HG03025 (cell line): ENCODE measurements around the gene CHM.
"Not testable (repeated sequence)": the region's sequence is repeated elsewhere in the genome, so short reads cannot be mapped to it uniquely, and the experiment has no call there.

Experiments used
- ATAC-seq: cut with Tn5 transposase; IDR thresholded peaks from one replicate; pipeline ENCODE4 v1.9.1; 2021; ENCODE audit warnings: mild to moderate bottlenecking, moderate library complexity; ENCODE audit not compliant: unreplicated experiment, low FRiP score

CHM gene

DNA sequence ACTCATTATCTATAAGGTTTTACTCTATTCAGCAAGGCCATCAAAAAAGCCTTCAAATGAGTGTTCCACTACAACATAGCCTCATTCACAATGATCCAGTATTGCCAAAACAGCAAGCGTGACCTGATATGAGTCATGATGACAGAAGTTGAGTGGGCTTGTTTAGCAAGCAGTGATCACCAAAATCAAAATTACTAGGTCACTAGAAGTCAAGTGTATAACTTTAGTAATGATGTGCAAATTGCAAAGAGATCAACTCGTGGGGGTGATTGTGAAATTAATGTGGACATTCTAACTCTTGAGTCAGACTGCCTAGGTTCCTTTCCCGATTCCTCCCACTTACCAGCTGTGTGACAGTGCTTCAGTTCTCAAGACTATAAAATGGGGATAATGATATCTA lies 124.5 kb downstream of the CHM start:
- no peak for ATAC-seq

DNA sequence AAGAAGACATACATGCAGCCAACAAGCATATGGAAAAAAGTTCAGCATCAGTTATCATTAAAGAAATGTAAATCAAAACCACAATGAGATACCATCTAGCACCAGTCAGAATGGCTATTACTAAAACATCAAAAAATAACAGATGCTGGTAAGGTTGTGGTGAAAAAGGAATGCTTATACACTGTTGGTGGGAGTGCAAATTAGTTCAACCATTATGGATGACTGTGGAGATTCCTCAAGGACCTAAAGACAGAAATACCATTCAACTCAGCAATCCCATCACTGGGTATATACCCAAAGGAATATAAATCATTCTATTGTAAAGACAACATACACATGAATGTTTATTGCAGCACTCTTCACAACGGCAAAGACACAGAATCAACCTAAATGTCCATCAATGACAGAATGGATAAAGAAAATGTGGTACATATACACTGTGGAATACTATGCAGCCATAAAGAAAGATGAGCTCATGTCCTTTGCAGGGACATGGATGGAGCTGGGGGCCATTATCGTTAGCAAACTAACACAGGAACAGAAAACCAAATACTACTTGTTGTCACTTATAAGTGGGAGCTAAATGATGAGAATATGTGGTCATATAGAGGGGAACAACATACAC lies 130.6 kb downstream of the CHM start:
- not testable (repeated sequence) for ATAC-seq

DNA sequence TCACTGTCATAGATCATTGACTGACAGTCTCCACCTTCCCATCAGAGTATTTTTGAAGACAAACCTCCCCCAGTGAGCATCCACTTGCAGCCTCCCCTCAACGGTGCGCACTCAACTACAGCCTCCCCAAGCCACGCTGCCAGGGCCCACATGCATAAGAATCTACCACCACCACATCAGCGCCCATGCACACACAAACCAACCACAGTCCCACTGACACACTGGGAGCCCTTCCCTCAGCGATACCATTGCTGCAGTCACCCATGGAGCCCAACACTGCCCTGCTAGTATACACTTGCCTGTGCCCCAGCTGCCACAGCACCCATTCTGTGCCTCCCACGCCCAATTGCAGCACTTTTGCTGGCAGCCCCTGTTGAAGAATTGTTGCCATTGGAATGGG lies 132.9 kb downstream of the CHM start:
- ATAC-seq: no peak

DNA sequence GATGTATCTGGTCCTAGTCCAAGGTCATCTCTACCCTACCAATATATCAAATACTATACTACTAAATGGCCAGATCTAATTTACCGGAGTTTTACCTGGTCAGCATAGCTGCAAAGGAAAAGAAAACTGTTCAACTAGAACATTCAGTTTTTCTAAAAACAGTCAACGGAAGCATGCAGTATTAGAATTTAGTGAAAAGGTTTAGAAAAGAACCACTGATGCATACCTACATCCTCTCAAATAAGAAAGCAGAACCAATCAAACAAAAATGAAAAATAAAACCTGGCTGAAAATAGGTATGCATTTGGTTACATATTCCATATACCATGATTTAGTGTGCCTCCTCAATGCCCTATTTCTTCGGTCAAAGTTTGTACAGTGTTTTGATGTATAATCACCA lies 140.0 kb downstream of the CHM start:
- ATAC-seq: no peak

DNA sequence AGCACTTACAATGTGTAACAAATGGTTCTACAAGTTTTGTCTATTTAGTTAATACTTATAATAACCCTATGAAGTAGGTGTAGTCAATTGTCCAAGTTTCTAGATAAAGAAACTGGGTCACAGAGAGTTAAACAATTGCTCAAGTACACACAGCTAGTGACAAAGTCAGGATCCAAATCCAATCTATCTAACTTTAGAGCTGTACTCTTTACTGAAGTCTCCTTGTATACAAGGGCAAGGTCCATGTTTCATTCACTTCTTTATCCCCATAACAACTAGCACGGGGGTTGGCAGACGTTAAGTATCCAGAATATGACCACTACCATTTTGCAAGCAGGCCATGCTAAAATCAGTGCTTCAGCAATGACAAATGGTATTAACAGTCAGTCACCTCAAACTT lies 141.0 kb downstream of the CHM start:
- no peak for ATAC-seq

DNA sequence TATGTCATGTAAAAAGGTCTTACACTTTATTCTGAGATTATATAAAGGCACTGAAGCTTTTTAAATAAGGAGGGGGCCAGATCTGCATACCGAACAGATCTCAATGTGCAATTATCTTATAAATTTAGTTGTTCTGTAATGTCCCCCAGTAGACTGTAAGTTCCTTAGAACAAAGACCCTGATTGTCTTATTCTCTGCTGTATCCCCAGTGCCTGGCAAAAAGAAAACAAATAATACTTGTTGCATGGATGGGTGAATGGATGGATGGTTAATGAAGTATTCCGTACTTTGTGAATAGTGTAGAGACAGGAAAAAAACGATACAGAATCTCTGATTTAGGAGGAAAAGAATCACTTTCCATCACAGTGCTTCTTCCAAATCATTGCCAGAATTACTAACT lies 141.5 kb downstream of the CHM start:
- no peak for ATAC-seq

DNA sequence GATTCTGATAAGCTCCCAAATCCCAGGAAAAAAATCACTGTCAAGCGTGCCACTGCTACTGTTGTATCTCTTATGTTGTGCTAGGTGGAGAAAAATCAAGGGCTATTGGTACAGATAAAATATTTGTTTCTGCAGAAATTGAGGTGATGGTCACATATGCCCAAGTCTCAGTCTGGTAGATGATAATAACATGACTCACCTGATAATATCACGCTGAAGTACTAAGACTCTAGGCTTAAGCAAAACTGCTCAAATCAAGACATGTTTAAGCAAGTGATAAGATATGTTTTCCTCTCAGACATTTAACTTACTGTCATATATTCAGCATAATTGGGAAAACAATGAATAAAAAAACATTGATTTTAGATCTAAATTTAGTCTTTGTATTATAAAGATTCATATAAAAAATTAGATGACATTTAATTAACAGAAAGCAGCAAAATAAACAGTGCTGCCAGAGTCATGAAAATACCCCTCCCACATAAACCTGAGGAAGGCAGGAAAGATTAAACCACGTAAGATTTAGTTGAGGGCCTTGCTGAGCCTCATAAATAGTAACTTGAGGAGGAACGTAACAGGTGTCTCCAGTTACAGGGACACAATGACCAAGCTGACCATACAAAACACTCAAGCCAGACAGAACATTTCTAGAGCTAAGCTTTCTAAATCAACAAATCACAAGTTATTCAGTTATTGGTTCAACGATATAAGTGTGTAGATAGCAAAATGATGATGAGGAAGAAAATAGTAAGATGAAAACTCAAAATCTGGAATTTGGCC lies 143.5 kb downstream of the CHM start:
- no peak for ATAC-seq

DNA sequence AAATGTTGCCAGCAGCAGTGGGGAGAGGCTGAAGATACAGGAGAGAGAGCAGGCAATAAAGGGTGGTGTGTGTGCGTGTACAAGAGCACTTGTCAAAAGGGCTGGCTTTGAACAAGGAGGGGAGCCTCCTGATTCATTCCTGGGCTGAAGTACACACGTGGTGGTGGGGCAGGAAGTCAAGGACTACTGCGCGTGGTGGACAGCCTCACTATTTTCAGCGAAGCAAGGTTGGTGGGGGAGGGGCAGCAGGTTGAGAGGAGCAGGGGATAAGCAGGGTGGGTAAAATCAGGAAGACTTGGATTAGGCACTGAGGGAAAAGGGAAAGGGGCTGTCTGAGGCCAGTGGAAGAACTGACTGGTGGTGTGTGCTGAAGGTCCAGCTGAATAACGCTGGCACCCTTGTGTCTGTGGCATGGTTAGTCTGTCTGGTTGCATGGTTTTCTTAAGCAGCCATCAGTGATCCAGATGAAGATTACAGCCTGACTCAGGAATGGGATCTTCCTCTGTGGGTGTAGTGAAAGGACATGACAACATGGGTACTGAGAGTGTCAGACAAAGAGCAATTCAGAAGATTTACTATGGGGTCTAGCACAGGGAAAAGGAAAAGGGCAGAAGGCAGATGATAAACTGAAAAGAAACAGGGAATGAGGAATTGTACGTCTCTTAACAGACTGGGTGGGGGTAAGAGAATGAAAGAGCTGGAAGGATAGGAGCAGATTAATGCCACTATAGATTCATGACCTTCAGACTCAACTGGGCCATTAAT lies 149.8 kb downstream of the CHM start:
- ATAC-seq: no peak

DNA sequence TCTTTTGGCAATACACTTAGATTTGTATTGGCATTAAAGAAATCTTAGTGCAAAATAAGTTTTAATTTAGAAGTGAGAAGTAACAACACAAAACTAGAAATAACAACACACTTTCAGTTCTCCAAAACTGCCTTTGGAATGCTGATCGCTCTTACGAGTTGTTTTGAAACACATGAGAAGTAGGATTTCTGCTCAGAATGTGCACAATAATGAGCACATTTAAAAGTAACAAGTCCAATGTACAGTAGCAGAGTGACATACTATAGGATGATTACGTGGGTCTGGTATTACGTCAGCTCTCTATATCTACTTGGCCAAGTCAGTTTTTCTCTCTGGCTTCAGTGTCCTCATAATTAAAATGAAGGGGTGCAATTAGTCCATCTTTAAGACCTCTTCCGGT lies 164.8 kb downstream of the CHM start:
- ATAC-seq: no peak

DNA sequence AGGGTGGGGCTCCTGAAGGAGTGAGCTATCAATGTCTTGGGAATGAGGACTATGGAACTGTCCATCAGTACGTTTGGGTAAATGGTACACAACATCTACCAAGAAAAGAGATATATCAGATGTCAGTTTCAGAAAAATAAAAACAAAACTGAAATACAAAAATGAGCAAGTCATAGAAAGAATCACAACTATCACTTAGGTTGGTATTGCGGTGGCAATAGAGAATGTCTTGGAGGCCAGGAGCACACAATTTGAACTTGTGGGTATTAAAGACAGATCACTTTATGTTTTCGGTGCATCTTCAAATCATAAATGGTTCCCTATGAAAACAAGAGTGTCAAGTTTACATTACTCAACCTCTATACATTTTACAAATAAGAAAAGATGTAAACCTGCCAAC lies 176.8 kb downstream of the CHM start:
- no peak for ATAC-seq

DNA sequence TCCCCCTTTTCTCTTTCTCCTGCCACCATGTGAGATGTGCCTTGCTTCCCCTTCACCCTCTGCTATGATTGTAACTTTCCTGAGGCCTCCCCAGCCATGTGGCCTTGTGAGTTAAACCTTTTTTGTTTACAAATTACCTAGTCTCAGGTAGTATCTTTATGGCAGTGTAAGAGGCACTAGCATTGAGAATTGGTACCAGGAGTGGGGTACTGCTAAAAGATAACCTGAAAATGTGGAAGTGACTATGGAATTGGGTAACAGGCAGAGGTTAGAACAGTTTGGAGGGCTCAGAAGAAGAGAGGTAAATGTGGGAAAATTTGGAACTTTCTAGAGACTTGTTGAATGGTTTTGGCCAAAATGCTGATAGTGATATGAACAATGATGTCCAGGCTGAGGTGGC lies 182.0 kb downstream of the CHM start:
- no peak for ATAC-seq

DNA sequence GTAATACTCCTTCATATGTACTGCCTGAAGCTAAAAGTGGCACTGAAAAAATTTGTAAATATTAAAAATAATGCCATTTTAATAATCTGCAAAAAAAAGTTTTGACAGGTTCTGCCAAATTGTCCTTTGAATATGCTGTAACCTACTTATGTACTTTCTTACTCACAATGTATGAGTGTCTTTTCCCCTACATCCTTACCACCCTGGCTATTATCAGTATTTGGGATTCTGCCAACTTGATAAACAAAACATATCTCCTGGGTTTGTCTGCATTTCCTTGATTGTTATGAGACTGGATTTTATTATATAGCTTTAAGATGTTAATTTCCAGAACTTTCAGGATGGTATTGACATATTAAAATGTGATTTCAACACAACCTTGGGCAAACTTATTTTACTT lies 187.9 kb downstream of the CHM start:
- ATAC-seq: no peak

DNA sequence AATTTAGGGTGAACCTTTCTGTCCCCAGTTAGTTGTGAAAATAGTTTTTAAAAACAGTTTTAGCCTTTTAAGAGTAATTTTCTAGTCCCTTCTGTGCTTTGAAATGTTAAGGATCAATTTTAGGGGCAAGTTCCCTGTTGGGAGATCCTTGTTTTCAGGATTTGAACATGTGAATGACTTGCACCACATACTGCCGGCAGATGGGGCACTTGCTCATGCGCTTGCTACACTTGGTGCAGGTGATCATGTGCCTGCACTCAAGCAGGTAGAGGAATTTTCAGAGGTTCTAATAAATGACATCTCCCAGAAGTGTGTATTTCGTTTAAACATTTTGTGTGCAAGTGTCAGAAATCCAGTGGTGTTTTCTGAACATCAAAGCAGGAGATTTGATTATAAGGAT lies 195.9 kb downstream of the CHM start:
- no peak for ATAC-seq

DNA sequence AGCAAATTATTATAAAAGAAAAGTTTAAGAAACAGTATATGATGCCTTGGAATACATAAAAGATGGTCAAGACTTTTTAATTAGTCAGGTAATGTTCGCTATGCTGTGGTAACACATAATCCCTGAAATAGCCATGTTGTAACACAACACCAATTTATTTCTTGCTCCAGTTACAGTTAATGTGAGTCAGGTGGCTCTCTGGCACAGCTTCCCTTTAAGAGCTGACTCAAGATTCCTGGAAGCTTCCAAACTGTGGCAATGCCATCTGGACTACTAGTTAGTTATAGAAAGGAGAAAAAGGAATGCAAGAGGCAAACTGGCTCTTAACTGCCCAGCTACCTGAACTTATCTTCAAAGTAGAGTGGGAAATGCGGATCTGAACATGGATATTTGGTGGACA lies 210.5 kb downstream of the CHM start:
- ATAC-seq: no peak

DNA sequence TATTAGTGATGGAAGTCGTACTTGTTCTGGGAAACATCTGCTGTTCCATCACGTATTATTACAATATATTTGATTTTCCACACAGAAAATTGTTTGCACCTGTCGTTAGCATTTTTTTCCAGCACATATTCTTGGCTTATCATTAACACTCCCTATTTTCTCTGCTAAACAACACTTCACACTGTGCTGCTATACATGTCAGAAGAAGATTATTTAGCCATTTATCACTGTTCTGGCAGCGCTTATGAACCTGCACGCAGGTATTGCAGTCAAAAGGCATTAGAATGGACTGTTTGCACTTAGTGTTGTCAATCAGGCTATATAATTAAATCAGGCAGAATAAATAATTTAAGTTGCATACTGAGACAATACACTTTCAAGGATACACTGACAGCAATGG lies 218.6 kb downstream of the CHM start:
- ATAC-seq: no peak

DNA sequence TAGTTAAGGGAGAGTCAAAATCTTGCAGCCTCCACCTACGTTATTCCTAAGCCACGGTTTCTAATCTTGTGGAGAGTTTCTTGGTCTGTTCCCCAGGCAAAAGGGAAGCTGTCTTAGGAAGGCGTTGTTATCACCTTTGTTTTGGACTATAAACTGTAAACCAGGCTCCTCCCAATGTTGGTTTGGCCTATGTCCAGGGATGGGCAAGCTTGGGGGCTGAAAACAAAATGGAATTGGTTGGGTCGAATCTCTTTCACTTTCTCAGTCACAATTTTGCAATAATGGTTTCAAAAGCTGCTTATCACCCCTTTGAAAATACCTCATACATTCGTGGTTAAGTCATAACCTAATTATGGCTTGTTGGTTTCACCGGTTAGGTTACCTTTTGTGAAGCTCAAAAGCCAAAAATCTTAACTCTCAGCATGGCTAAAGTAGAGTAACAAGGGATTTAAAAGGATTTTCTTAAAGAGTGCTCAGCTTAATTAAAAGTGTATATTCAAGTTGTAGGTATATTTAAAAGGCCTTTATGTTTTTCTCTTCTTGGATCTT lies 232.1 kb downstream of the CHM start:
- no peak for ATAC-seq
